HL-60 (cell line): ENCODE measurements around the gene MARS2.

Experiments
- DNase-seq, 2 experiments: peaks; one replicate each; pipeline ENCODE4 v3.0.0-alpha.2; 2010 to 2020; ENCODE audit warnings: low read depth in 1 of 2, low spot score in 1 of 2
- H3K27ac ChIP-seq: fragments of 250-450 bp; sonication (Bioruptor Pico); replicated peaks from 2 replicates; pipeline ENCODE4 v1.5.1; 2020; ENCODE audit warnings: mild to moderate bottlenecking, moderate library complexity
- H3K27me3 ChIP-seq: fragments of 250-450 bp; sonication (Bioruptor Pico); 2 replicates; pipeline ENCODE4 v1.5.1; 2021; ENCODE audit warnings: mild to moderate bottlenecking, moderate library complexity; ENCODE audit not compliant: insufficient read depth, poor library complexity, severe bottlenecking
- H3K4me3 ChIP-seq: replicated peaks from 2 replicates; pipeline ENCODE4 v1.5.1; 2011; ENCODE audit warnings: mild to moderate bottlenecking, control low read depth, low read length; ENCODE audit not compliant: insufficient read depth
- GABPA ChIP-seq: IDR thresholded peaks from 2 replicates; pipeline ENCODE4 v1.6.1; 2012; ENCODE audit warnings: low read depth
- POLR2AphosphoS5 ChIP-seq: IDR thresholded peaks from 2 replicates; pipeline ENCODE4 v1.6.1; 2012; ENCODE audit warnings: low read depth
- SPI1 ChIP-seq: IDR thresholded peaks from 2 replicates; pipeline ENCODE4 v1.6.1; 2012; ENCODE audit warnings: low read depth, mild to moderate bottlenecking, borderline replicate concordance
- TF ChIP-seq, protein P1 (sequence below): IDR thresholded peaks from 2 replicates; pipeline ENCODE4 v1.6.1; 2012; ENCODE audit warnings: low read depth; ENCODE audit not compliant: insufficient replicate concordance
- TF ChIP-seq, protein P2 (sequence below): IDR thresholded peaks from one replicate; pipeline ENCODE4 v1.5.1; 2011; ENCODE audit warnings: low read length, control low read depth, inconsistent platforms; ENCODE audit not compliant: insufficient read depth

The MARS2 gene

DNA sequence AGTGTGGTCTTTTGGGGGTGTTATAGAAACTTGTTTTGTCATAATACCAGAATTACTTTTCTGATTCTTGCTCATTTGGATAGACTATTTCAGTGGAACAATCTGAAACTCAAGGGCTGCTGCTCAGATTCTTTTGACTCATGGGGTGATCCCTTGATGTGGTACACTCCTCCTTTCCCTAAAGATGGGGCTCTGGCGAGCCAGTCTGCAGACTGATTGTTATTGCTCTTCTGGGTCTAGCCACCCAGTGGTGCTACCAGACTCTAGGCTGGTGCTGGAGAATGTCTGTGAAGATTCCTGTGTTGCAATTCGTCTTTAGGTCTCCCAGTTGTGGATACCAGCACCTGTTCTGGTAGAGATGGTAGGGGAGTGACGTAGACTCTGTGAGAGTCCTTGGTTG, 4.2 kb upstream of the MARS2 start:
- Histone ChIP-seq H3K27ac (no peak overlapping the region), H3K4me3 (no peak overlapping the region), H3K27me3 (no peaks in the 10 kb centered on the region)
- DNase-seq = no peak
- TF ChIP-seq POLR2AphosphoS5 = no peak
- TF ChIP-seq, protein P1, sequence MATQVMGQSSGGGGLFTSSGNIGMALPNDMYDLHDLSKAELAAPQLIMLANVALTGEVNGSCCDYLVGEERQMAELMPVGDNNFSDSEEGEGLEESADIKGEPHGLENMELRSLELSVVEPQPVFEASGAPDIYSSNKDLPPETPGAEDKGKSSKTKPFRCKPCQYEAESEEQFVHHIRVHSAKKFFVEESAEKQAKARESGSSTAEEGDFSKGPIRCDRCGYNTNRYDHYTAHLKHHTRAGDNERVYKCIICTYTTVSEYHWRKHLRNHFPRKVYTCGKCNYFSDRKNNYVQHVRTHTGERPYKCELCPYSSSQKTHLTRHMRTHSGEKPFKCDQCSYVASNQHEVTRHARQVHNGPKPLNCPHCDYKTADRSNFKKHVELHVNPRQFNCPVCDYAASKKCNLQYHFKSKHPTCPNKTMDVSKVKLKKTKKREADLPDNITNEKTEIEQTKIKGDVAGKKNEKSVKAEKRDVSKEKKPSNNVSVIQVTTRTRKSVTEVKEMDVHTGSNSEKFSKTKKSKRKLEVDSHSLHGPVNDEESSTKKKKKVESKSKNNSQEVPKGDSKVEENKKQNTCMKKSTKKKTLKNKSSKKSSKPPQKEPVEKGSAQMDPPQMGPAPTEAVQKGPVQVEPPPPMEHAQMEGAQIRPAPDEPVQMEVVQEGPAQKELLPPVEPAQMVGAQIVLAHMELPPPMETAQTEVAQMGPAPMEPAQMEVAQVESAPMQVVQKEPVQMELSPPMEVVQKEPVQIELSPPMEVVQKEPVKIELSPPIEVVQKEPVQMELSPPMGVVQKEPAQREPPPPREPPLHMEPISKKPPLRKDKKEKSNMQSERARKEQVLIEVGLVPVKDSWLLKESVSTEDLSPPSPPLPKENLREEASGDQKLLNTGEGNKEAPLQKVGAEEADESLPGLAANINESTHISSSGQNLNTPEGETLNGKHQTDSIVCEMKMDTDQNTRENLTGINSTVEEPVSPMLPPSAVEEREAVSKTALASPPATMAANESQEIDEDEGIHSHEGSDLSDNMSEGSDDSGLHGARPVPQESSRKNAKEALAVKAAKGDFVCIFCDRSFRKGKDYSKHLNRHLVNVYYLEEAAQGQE = no peak
- no peak for TF ChIP-seq GABPA
- TF ChIP-seq, protein P2, sequence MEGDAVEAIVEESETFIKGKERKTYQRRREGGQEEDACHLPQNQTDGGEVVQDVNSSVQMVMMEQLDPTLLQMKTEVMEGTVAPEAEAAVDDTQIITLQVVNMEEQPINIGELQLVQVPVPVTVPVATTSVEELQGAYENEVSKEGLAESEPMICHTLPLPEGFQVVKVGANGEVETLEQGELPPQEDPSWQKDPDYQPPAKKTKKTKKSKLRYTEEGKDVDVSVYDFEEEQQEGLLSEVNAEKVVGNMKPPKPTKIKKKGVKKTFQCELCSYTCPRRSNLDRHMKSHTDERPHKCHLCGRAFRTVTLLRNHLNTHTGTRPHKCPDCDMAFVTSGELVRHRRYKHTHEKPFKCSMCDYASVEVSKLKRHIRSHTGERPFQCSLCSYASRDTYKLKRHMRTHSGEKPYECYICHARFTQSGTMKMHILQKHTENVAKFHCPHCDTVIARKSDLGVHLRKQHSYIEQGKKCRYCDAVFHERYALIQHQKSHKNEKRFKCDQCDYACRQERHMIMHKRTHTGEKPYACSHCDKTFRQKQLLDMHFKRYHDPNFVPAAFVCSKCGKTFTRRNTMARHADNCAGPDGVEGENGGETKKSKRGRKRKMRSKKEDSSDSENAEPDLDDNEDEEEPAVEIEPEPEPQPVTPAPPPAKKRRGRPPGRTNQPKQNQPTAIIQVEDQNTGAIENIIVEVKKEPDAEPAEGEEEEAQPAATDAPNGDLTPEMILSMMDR = no peak
- no peak for TF ChIP-seq SPI1

DNA sequence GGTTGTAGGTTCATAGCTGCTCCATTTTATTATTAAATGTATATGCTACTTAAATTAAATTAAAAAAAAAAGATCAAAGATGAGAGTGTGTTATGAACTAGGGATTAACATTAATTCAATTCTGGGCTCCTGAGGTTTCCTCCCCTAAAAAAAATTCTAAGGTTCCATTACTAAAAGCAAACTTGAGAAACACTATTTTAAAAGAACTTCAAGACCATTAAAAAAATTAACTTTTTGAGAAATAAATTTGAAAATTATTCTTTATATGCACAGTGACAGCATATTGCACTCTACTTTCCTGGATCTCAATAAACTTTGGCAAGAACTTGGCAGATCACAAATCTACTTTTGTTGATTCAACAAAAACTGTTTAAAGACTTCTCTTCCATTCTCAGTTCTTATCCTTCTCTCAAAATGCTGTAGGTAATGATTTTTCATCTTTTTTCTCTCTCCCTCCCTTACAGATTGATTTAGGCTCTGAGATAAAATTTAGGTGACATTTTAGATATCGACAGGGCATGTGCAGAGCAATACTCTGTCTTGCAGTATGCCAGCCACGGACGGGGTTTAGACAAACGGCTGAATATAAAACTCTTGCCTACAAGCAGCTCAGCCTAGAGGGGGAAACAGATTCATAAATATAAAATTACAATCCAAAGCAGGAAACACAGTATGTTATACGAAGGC, 592 bp upstream of the MARS2 start:
- Histone ChIP-seq H3K4me3 (peak overlapping the region; percentile 32), H3K27me3 (no peaks in the 10 kb centered on the region), H3K27ac (peak overlapping the region; percentile 88)
- TF ChIP-seq GABPA = no peak
- TF ChIP-seq, protein P1 = no peak
- TF ChIP-seq SPI1 = no peak
- TF ChIP-seq, protein P2 = no peak
- TF ChIP-seq POLR2AphosphoS5 = no peak
- DNase-seq = peak in 1 of 2 experiments; percentile 51

DNA sequence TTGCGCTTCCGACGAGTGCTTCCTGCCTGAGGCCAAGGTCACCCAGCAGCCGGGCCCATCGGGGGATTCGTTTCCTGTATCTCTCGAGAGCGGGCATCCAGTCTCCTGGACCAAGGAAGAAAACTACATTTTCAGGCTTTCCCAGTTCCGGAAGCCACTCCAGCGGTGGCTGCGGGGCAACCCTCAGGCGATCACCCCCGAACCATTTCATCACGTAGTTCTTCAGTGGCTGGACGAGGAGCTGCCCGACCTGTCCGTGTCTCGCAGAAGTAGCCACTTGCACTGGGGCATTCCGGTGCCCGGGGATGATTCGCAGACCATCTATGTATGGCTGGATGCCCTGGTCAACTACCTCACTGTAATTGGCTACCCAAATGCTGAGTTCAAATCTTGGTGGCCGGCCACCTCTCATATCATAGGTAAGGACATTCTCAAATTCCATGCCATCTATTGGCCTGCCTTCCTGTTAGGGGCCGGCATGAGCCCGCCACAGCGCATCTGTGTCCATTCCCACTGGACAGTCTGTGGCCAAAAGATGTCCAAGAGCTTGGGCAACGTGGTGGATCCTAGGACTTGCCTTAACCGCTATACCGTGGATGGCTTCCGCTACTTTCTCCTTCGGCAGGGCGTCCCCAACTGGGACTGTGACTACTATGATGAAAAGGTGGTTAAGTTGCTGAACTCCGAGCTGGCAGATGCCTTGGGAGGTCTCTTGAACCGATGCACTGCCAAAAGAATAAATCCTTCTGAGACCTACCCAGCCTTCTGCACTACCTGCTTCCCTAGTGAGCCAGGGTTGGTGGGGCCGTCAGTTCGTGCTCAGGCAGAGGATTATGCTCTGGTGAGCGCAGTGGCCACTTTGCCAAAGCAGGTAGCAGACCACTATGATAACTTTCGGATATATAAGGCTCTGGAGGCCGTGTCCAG, 1.0 kb downstream of the MARS2 start:
- peak overlapping the region; percentile 90 for H3K4me3 ChIP-seq
- H3K27ac ChIP-seq = peak overlapping the region; percentile 88
- TF ChIP-seq, protein P2 = no peak
- TF ChIP-seq, protein P1 = no peak
- no peak for TF ChIP-seq SPI1
- no peak for TF ChIP-seq GABPA
- no peak for TF ChIP-seq POLR2AphosphoS5
- no peaks in the 10 kb centered on the region for H3K27me3 ChIP-seq
- DNase-seq = peak in 1 of 2 experiments; percentile 41
